Activated T-cell treated with anti-CD3 and anti-CD28 coated beads for 24 hours (primary cell): ENCODE results near the gene BARHL2.
A peak's percentile ranks its signal among the peaks of the same experiment; 100 is the strongest.

Source experiments
- DNase-seq: peaks from one replicate; pipeline ENCODE4 v3.0.0-alpha.2; 2020; ENCODE audit warnings: low read depth

Gene BARHL2

GRCh38 chr1:90724926-90725656 is 8.0 kb upstream of the BARHL2 start:
- DNase-seq: no peak

DNA sequence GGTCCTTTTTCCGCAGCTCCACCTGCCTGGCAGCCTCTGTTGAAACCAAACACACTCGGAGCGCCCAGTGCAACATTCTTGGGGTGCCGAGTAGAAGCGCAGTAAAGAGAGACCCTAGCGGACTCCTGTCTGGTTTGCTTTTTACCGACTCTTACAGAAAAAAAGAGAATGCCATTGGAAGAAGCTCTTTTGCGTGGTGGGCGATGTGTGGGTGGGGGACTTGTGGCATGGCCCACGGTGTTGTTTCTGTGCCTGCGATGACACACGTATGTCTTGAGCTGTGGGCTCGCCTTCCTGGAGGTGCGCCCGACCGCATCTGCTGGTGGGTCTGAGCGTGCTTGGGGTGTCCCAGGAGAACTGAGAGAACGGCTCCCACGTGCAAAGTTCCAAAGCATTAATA is 7.3 kb upstream of the BARHL2 start:
- DNase-seq: no peak

GRCh38 chr1:90723590-90724108 is 6.5 kb upstream of the BARHL2 start:
- no peak for DNase-seq

GRCh38 chr1:90722874-90723589 is 5.9 kb upstream of the BARHL2 start:
- no peak for DNase-seq

DNA sequence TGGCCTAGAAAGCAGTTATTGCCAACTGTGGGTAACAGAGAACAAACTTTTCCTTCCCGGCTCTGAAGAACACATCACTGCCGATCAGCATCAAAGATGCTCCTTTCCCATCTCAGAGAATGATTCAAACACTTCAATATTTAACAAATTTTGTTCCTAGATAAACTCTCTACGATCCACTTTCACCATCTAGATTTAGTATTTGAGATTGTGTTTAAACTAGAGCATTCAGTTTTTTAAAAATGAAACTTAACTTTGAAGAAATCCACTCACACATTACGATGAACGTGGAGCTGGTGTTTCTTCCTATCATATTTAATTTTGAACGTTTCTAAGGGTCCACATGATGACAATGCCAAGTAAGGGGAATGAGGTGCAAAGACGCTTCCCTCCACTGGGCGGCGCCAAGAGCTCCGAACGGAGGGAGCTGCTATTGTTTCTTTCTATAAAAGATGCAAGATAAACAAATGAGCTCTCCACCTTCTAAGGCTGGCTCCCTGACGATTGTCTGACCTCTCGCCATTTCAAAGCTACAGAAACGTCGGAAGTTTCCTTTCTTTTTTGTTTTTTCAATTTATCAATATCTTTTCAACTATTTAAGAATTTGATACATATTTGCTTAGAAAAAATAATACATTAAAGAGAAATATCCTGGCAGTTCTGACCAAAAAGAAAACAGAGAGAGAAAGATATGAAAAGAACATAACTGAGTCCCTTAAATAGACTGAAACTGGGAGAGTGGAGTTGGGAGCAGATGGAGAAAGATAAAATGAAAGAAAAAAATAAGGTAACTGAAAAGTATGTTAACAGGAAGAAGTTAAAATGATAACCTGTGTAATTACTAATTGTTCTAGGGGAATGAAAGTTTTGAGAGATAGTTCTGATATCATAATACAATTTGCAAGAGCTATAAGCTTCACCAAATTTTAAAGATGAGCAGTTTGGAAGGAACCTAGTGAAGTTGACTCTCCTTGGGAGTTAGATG is 4.4 kb upstream of the BARHL2 start:
- peak; percentile 29 for DNase-seq

- DNase-seq: no peak
Measured at GRCh38 chr1:90720145-90720636, 3.1 kb upstream of the BARHL2 start.

GRCh38 chr1:90719330-90720144 is 2.4 kb upstream of the BARHL2 start:
- no peak for DNase-seq

GRCh38 chr1:90718411-90719329 is 1.6 kb upstream of the BARHL2 start:
- DNase-seq: no peak

DNA sequence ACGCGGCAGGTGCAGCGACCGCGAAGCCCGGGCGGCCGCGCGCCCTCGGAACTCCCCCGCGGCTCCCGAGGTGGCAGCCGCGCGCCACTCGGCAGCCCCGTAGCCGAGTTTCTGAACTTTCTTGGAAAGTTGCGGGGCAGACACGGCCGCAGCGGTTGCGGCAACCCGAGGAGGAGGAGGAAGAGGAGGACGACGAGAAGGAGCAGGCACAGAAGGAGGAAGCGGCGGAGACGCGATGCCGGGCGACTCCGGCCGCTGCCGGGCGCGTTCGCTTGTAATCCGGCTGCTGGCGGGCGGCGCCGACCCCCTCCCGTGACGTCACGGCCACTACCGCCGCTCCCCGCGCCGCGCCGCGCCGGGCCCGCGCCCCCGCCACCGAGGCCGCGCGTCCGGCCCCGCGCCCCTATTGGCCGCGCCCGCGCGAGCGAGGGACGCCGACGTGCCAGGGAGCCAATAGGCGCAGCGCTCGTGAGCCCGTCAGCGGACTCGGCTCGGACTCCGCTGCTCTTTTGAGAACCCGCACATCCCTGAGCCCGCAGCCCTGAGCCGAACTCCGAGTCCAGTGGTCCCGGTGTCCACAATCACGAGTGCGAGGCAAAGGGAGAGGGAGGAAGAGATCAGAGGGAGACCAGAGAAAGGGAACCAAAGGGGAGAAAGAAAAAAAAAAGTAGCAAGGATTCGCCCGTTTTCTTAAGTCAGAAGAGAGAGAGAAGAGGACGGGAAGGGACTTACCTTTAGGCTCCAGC is 736 bp upstream of the BARHL2 start:
- no peak for DNase-seq

- no peak for DNase-seq
Measured at GRCh38 chr1:90717356-90717664, 208 bp upstream of the BARHL2 start.

DNA sequence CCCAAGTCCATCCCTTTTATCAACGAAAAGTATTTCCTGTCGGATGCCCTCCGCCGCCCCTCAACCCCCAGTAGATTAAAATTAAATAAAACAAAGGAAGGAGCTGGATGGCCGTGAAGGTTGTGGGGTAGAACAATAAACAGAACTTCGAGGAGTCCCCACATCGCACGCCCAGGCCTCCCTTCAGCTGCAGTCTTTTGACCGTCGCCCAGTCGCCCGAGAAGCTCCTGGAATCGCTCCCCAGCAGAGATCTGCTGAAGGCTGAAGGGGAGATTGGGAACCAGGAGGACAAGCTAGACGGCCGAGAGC is 905 bp downstream of the BARHL2 start:
- no peak for DNase-seq

DNA sequence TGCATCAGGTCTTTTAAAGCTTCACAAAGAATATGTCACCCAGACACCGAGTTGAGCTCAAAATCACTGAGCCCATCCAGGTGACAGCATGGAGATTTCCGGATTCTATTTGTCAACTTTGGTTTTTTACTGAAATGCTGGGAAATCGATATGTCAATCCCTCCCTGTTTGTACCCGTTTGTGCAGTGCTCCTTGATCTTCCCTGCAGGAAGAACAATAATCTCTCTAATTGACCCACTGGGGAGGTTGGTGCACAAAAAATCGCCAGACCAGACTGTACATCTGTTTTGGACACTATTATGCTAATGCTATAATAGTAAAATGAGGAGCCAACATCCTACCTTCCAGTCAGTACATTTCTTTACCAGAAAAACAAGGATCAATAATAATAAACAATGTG is 1.8 kb downstream of the BARHL2 start:
- no peak for DNase-seq

DNA sequence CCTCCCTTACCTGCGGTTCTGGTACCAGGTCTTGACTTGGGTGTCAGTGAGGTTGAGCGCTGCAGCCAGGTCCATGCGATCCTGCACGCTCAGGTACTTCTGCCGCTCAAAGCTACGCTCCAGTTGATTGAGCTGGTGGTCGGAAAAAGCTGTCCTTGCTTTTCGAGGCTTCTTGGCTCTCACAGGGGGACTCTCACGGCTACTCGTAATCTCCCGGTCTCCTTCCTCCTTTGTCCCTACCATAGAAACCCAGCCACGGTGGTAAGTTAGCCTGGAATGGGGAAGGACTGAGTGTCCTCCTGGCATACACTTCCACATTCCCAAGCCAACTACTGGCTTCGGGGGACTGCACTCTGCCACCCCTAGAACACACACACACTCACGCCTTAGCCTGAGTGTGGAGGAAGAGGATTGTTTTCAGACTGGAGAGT is 2.6 kb downstream of the BARHL2 start:
- no peak for DNase-seq

DNA sequence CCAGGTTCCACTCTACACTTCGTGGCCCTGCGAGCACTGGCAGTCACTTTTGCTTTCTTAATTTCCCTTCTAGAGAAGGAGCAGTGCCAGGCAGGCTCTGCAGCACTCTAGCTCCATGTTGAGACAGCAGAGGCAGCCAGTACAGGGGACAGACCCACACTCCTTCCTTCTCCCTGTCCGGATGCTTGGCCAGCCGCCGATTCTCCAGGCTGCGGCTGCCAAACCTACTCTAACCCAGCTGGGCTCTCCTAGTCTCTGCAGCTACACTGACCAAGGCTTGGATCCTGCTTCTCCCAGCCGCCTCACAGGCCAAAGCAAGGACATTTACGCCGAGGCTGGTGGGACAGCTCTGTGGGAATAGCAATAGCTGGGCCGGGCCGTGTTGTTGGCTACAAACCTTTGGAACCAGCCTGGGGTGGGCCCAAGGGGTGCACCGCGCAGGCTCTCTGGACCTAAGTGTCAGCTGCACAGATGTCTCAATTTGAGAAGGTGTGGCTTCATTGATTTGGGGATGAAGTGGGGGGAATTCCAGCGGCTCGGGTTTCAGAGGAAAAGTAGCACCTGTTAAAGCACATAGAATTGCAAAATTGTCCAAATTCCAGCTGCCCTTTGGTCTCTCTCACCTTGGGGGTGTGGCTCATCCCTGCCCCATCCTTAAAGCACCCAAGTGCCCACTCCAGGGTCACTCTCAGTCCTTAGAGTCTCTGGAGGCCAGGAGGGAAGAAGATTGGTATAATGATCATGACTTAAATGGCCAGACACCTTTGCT is 3.2 kb downstream of the BARHL2 start:
- DNase-seq: no peak

DNA sequence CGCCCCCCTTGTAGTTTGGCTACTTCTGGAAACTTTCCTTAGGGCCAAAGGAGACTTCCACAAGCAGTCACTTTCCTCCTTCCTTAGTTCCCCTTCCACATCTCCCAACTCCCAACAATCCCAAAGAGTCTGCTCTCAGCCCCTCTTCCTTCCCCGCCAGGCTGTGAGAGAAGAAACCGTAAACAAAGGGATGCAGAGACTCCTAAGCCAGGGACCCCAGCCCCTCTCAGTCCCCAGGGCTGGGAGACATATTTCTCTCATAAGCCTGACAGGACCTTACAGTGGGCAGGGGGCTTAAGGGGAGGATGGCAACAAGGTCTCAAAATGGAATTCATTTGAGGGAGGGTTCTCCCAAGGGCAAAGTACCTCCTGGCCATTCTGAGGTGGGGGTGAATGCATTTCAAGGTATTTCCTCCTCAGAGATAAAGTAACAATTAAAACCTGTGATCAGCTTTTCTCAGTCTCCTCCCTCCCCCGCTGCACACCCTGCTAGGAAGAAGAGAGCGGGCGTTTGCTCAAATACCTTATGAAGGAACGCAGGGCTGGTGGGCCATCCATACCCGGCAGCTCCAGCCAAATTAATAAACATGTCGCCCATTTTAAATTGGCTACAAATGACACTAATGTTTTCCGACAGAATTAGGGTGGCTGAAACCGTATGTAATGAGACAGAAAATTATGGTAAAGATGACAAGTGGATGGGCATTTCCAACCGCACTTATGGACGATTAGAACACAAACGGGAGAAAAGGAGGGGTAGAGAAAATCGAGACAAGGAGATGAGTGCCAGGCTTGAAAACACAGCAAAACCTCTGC is 4.0 kb downstream of the BARHL2 start:
- DNase-seq: no peak

GRCh38 chr1:90712153-90712856 is 4.8 kb downstream of the BARHL2 start:
- DNase-seq: no peak

DNA sequence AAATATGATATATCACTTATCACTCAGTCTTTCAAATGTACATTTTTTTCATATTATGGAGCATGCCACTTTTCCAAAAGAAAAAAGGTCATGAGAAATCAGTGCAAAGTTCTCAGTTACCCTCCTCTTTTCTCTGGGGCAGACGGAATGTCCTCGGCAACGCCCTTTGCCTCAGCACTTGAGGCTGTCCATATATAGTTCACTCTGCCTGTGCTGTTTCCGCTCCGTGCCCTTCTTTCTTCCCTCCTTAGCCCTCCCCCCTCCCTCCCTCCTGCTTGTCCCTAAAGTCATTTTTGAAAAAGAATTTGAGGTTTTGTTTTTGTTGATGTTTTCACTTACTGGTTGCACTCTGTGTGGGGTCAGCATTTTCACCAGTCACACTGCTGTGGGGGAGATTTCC is 5.4 kb downstream of the BARHL2 start:
- DNase-seq: no peak
